Endothelial cell of umbilical vein (primary cell): ENCODE measurements around the gene NOP9. TPM values are rescaled to one million over a fixed set of nuclear protein-coding genes. Genes with fewer than 3 reads are reported as not detected.

ENCODE experiments used
- BruUV-seq: library from RNA; stranded (reverse); fragments of 400-500 nt; replicated peaks from 2 replicates; lab custom pipeline; 2021; lab: Mats Ljungman, UMichigan
- CTCF ChIA-PET: fragments of 300-600, 350-600 bp; sonication (Branson Sonifier 250); formaldehyde crosslinking; loops from one replicate; lab custom pipeline; 2021; ENCODE audit warnings: antibody characterized with exemption, inconsistent platforms; lab: Charles Lee
- POLR2A ChIA-PET: fragments of 300-600, 350-600 bp; sonication (Branson Sonifier 250); formaldehyde crosslinking; loops from one replicate; lab custom pipeline; 2021; ENCODE audit warnings: antibody characterized with exemption, inconsistent platforms; lab: Charles Lee
- DNase-seq: peaks from one replicate; pipeline ENCODE4 v3.0.0-alpha.2; 2011; ENCODE audit warnings: low read depth, low spot score
- FAIRE-seq: peaks from 2 replicates; lab custom pipeline; 2011; peaks lifted over from hg19 to GRCh38; lab: Jason Lieb, UNC
- H2AFZ ChIP-seq: 2 replicates; pipeline ENCODE4 v1.6.0; 2012; ENCODE audit warnings: low read depth, low read length, control low read depth, inconsistent platforms
- H3K27ac ChIP-seq: 2 replicates; pipeline ENCODE4 v1.5.1; 2011; ENCODE audit warnings: low read depth, mild to moderate bottlenecking, control low read depth, low read length, moderate library complexity; ENCODE audit not compliant: insufficient read depth
- H3K27me3 ChIP-seq, 2 experiments: 2 replicates each; pipeline versions ENCODE4 v1.6.0 to v1.6.1; 2011; ENCODE audit warnings: low read length in 2 of 2, mixed read lengths in 1 of 2; ENCODE audit not compliant: control insufficient read depth in 2 of 2, insufficient read depth in 2 of 2
- H3K36me3 ChIP-seq, 2 experiments: 2 replicates in 1 of 2; 3 replicates in 1 of 2; pipeline ENCODE4 v1.5.1; 2011; ENCODE audit warnings: low read length in 2 of 2, mild to moderate bottlenecking in 1 of 2, moderate library complexity in 1 of 2; ENCODE audit not compliant: control insufficient read depth in 2 of 2, insufficient read depth in 2 of 2; ENCODE audit errors: extremely low read depth in 1 of 2
- H3K4me1 ChIP-seq: 3 replicates; pipeline ENCODE4 v1.5.1; 2011; ENCODE audit warnings: mild to moderate bottlenecking, low read length; ENCODE audit not compliant: control insufficient read depth, insufficient read depth; ENCODE audit errors: extremely low read depth
- H3K4me2 ChIP-seq: 2 replicates; pipeline ENCODE4 v1.6.1; 2011; ENCODE audit warnings: low read length, control low read depth, mixed read lengths; ENCODE audit not compliant: insufficient read depth
- H3K4me3 ChIP-seq, 3 experiments: fragments of 200-600 bp in 1 of 3; sonication (generic), shearing (Covaris generic) in 1 of 3; replicated peaks in 1 of 3; 2 replicates each; pipeline ENCODE4 v1.5.1; 2011 to 2016; ENCODE audit warnings: control low read depth in 3 of 3, low read length in 3 of 3, mild to moderate bottlenecking in 2 of 3, inconsistent platforms in 1 of 3, low read depth in 1 of 3, moderate library complexity in 1 of 3; ENCODE audit not compliant: insufficient read depth in 1 of 3
- H3K79me2 ChIP-seq: 2 replicates; pipeline ENCODE4 v1.6.0; 2012; ENCODE audit warnings: low read length, inconsistent platforms; ENCODE audit not compliant: control insufficient read depth, insufficient read depth
- H3K9ac ChIP-seq: replicated peaks from 2 replicates; pipeline ENCODE3; 2011; ENCODE audit warnings: low read length, control low read depth; ENCODE audit not compliant: insufficient read depth; ENCODE audit errors: extremely low read depth
- H3K9me1 ChIP-seq: replicated peaks from 3 replicates; pipeline ENCODE4 v1.6.0; 2011; ENCODE audit warnings: mild to moderate bottlenecking, low read length; ENCODE audit not compliant: control insufficient read depth, insufficient read depth; ENCODE audit errors: extremely low read depth
- H3K9me3 ChIP-seq: replicated peaks from 2 replicates; pipeline ENCODE4 v1.5.1; 2012; ENCODE audit warnings: low read length, inconsistent platforms; ENCODE audit not compliant: control insufficient read depth, insufficient read depth
- H4K20me1 ChIP-seq: replicated peaks from 2 replicates; pipeline ENCODE3; 2011; ENCODE audit warnings: mild to moderate bottlenecking, low read length; ENCODE audit not compliant: control insufficient read depth, insufficient read depth; ENCODE audit errors: extremely low read depth
- EZH2 ChIP-seq: IDR thresholded peaks from 2 replicates; pipeline ENCODE4 v1.6.1; 2012; ENCODE audit warnings: borderline replicate concordance, low read depth, mild to moderate bottlenecking, moderate library complexity, low read length, inconsistent platforms; ENCODE audit not compliant: severe bottlenecking
- MYC ChIP-seq: IDR thresholded peaks from one replicate; pipeline ENCODE4 v1.6.1; 2011; ENCODE audit warnings: mild to moderate bottlenecking, low read depth, low read length
- POLR2A ChIP-seq: IDR thresholded peaks from 2 replicates; pipeline ENCODE4 v1.6.1; 2012; ENCODE audit warnings: low read depth, mild to moderate bottlenecking, control low read depth, low read length
- POLR2AphosphoS5 ChIP-seq: IDR thresholded peaks from 2 replicates; pipeline ENCODE4 v1.6.1; 2012; ENCODE audit warnings: low read depth, mild to moderate bottlenecking, control low read depth, low read length, moderate library complexity; ENCODE audit not compliant: insufficient read depth
- dilution Hi-C: fragments of 300-500 bp; cut with MboI; formaldehyde crosslinking; loops from one replicate; pipeline ENCODE4 v1.15.0; 2019; ENCODE audit warnings: low sequenced_read_pairs; ENCODE audit not compliant: extremely low pct_ligation_motif_present
- intact Hi-C: fragments of 100-400 bp; cut with micrococcal nuclease; formaldehyde crosslinking; loops from one replicate; pipeline ENCODE4 v1.10.0; 2022
- polyA plus RNA-seq, 4 experiments: library from polyadenylated mRNA; depleted of rRNA in 3 of 4; stranded (reverse) in 3 of 4; unstranded in 1 of 4; fragments of >200 nt; gene quantifications; 2 replicates each; pipeline versions ENCODE4 v1.2.1 to v1.2.3, GENCODE V29; 2011 to 2012; ENCODE audit warnings: missing spikeins in 1 of 4
- total RNA-seq: library from RNA; stranded (reverse); gene quantifications from 2 replicates; pipeline ENCODE4 v1.2.3, GENCODE V29; 2021
- TF ChIP-seq, protein P1 (sequence below), 2 donors: IDR thresholded peaks; 1 replicate in 1 of 2; 2 replicates in 1 of 2; pipeline ENCODE4 v1.5.1; 2011; ENCODE audit warnings: low read length in 2 of 2, mild to moderate bottlenecking in 2 of 2, moderate library complexity in 2 of 2, control low read depth in 1 of 2, inconsistent platforms in 1 of 2, low read depth in 1 of 2; ENCODE audit not compliant: insufficient read depth in 1 of 2; ENCODE audit errors: extremely low read depth in 1 of 2

NOP9 gene
- total and polyA plus RNA-seq, 2 donors (not counting 3 experiments of a cell fraction or from before 2014, with no cell fraction given): 16.2 to 31.0 TPM

- POLR2A ChIA-PET: interaction anchor here (1.3 to 1.9 kb wide), 2 partner anchors 9 to 28 kb away, joined by 3 to 17 read pairs; partner anchors contain the start of gene TINF2
- Histone ChIP-seq H3K4me1 (peaks cover 9% of the 10 kb centered on the region), H3K4me3 (peak overlapping the region; percentile 58 to 77 (median 65)), H3K9me1 (no peaks in the 10 kb centered on the region), H3K27ac (peak overlapping the region; percentile 92), H3K36me3 (peaks cover 2 to 21% of the 10 kb centered on the region in 2 experiments), H4K20me1 (no peaks in the 10 kb centered on the region), H3K79me2 (no peaks in the 10 kb centered on the region), H2AFZ (peak overlapping the region; percentile 80), H3K4me2 (peak overlapping the region; percentile 76), H3K9me3 (no peaks in the 10 kb centered on the region), H3K9ac (peak overlapping the region; percentile 98), H3K27me3 (no peaks in the 10 kb centered on the region)
- CTCF ChIA-PET: interaction anchor here (0.7 to 2.9 kb wide), 16 partner anchors 8 to 166 kb away, joined by 3 to 35 read pairs (median 5); partner anchors contain the start of genes CHMP4A, CIDEB, MDP1 and TINF2
- dilution Hi-C loops (no loop called here), intact Hi-C loops (loop anchor here (1.0 kb wide), 5 partner anchors 27 to 54 kb away; partner anchors contain the start of genes DHRS1, MDP1 and NOP9)
- BruUV-seq: no TSS peak
- DNase-seq (no peak), FAIRE-seq (no peak)
- TF ChIP-seq POLR2A: no peak
- TF ChIP-seq, protein P1, sequence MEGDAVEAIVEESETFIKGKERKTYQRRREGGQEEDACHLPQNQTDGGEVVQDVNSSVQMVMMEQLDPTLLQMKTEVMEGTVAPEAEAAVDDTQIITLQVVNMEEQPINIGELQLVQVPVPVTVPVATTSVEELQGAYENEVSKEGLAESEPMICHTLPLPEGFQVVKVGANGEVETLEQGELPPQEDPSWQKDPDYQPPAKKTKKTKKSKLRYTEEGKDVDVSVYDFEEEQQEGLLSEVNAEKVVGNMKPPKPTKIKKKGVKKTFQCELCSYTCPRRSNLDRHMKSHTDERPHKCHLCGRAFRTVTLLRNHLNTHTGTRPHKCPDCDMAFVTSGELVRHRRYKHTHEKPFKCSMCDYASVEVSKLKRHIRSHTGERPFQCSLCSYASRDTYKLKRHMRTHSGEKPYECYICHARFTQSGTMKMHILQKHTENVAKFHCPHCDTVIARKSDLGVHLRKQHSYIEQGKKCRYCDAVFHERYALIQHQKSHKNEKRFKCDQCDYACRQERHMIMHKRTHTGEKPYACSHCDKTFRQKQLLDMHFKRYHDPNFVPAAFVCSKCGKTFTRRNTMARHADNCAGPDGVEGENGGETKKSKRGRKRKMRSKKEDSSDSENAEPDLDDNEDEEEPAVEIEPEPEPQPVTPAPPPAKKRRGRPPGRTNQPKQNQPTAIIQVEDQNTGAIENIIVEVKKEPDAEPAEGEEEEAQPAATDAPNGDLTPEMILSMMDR (IDR thresholded peaks at IDR 0.05; ENCODE audit: extremely low read depth in 1 of 2, insufficient read depth in 1 of 2, low read depth in 1 of 2, low read length in 2 of 2): no peak
- no peak for TF ChIP-seq EZH2
- TF ChIP-seq POLR2AphosphoS5: no peak
- no peak for TF ChIP-seq MYC
These were observed 29.0 kb upstream of the NOP9 start for GRCh38 chr14:24270537-24271133.
